ENCODE results near the gene PRDM15.

DNA sequence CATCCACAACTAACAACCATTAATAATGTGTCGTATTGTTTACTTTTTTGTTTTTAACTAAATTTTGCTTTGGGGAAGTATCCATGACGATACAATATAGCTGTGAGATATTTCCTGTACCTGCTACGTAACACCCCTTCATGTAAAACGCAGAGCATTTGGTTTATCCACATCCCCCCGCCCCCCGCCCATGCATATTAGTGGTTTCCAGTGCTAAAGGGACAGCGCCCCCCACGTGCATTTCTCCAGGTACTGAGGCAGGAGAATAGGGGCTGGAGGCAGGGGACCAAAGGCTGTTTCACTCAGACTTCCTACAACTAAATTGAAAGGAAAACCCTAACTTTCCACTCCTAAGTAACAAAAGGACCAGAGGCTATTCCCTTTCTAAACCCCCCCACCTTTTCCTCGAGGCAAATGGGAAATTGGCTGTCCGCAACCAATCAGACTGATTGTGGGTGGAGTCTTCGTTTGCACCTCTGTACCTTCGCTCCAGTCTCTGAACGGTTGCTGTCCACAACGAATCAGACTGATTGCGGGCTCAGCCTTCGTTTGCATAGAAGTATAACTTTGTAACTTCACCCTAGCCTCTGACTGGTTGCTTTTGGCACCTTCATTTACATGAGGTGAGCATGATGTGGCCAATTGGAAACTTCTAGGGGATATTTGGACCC, 100.1 kb downstream of the PRDM15 start:
- TF ChIP-seq, protein P1, sequence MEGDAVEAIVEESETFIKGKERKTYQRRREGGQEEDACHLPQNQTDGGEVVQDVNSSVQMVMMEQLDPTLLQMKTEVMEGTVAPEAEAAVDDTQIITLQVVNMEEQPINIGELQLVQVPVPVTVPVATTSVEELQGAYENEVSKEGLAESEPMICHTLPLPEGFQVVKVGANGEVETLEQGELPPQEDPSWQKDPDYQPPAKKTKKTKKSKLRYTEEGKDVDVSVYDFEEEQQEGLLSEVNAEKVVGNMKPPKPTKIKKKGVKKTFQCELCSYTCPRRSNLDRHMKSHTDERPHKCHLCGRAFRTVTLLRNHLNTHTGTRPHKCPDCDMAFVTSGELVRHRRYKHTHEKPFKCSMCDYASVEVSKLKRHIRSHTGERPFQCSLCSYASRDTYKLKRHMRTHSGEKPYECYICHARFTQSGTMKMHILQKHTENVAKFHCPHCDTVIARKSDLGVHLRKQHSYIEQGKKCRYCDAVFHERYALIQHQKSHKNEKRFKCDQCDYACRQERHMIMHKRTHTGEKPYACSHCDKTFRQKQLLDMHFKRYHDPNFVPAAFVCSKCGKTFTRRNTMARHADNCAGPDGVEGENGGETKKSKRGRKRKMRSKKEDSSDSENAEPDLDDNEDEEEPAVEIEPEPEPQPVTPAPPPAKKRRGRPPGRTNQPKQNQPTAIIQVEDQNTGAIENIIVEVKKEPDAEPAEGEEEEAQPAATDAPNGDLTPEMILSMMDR (IDR thresholded peaks at IDR 0.05) = no peak
- TF ChIP-seq POLR2A (IDR thresholded peaks at IDR 0.05) = no peak

Data from esophagus squamous epithelium (tissue), 4 donors.